NB4 (cell line): ENCODE results near the gene DDX47.

Experiments
- MAX ChIP-seq: IDR thresholded peaks from 2 replicates; pipeline ENCODE4 v1.6.1; 2011; ENCODE audit warnings: low read depth, low read length
- MYC ChIP-seq: IDR thresholded peaks from 2 replicates; pipeline ENCODE4 v1.6.1; 2011; ENCODE audit warnings: low read depth, low read length
- POLR2A ChIP-seq: IDR thresholded peaks from 2 replicates; pipeline ENCODE4 v1.6.1; 2011; ENCODE audit warnings: mild to moderate bottlenecking; ENCODE audit not compliant: insufficient read length; ENCODE audit errors: extremely low read depth
- TF ChIP-seq, protein P1 (sequence below): IDR thresholded peaks from one replicate; pipeline ENCODE4 v1.5.1; 2012; ENCODE audit warnings: low read depth, low read length

DNA sequence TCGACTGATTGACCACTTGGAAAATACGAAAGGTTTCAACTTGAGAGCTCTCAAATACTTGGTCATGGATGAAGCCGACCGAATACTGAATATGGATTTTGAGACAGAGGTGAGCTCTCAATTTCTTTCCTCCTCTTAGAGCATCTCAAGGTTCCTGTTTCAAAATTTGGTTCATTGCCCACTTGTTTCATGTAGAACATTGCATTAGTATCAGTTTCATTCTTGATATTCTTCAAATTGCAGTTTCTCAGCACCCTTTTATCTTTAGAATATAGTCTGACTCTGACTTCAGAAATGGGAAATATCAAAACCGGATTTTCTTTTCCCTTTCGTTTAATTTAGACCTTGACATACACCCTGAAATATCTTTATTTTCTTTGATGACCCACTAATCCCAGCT lies 8.8 kb downstream of the DDX47 start:
- no peak for TF ChIP-seq POLR2A
- TF ChIP-seq, protein P1, sequence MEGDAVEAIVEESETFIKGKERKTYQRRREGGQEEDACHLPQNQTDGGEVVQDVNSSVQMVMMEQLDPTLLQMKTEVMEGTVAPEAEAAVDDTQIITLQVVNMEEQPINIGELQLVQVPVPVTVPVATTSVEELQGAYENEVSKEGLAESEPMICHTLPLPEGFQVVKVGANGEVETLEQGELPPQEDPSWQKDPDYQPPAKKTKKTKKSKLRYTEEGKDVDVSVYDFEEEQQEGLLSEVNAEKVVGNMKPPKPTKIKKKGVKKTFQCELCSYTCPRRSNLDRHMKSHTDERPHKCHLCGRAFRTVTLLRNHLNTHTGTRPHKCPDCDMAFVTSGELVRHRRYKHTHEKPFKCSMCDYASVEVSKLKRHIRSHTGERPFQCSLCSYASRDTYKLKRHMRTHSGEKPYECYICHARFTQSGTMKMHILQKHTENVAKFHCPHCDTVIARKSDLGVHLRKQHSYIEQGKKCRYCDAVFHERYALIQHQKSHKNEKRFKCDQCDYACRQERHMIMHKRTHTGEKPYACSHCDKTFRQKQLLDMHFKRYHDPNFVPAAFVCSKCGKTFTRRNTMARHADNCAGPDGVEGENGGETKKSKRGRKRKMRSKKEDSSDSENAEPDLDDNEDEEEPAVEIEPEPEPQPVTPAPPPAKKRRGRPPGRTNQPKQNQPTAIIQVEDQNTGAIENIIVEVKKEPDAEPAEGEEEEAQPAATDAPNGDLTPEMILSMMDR = no peak
- TF ChIP-seq MYC = no peak
- no peak for TF ChIP-seq MAX
